Stomach (tissue), 4 donors: Measurements from ENCODE around the gene IFNA13.

Source experiments
- EP300 ChIP-seq: sonication (generic); formaldehyde crosslinking; IDR thresholded peaks from one replicate; pipeline ENCODE4 v1.6.1; 2017; ENCODE audit warnings: antibody characterized with exemption
- POLR2A ChIP-seq, 4 donors: fragments of 450-650 bp; IDR thresholded peaks; one replicate each; pipeline ENCODE4 v1.6.1; 2016; ENCODE audit warnings: antibody characterized with exemption in 4 of 4, control low read depth in 2 of 4, mild to moderate bottlenecking in 1 of 4, moderate library complexity in 1 of 4
- POLR2AphosphoS5 ChIP-seq, 3 donors: sonication (generic); formaldehyde crosslinking; IDR thresholded peaks; one replicate each; pipeline ENCODE4 v1.6.1; 2016; ENCODE audit warnings: antibody characterized with exemption in 3 of 3
- TF ChIP-seq, protein P1 (sequence below), 7 experiments: fragments of 450-650 bp in 4 of 7; fragments of 200-600 bp in 3 of 7; sonication (generic) in 3 of 7; IDR thresholded peaks; one replicate each; pipeline ENCODE4 v1.5.1; 2016 to 2019; ENCODE audit warnings: antibody characterized with exemption in 7 of 7, control low read depth in 2 of 7, mild to moderate bottlenecking in 1 of 7

DNA sequence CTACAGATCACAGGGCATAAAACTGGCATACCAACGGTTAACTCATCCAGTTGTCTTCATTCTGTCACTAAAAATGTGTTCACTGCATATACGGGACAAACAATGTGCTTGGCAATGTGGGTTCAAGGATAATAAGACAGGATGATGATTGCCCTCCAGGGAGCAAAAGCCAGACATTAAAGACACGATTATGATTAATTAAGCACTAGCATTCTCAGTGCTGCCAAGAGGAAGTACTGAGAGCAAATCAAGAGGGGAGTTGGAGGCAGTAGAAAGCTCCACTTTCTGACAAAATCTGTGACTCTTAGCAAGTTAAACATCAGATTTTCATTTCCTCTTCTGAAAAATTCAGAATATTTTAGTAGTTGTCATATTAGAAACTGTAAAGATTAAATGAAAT is 32.1 kb upstream of the IFNA13 start:
- TF ChIP-seq, protein P1, sequence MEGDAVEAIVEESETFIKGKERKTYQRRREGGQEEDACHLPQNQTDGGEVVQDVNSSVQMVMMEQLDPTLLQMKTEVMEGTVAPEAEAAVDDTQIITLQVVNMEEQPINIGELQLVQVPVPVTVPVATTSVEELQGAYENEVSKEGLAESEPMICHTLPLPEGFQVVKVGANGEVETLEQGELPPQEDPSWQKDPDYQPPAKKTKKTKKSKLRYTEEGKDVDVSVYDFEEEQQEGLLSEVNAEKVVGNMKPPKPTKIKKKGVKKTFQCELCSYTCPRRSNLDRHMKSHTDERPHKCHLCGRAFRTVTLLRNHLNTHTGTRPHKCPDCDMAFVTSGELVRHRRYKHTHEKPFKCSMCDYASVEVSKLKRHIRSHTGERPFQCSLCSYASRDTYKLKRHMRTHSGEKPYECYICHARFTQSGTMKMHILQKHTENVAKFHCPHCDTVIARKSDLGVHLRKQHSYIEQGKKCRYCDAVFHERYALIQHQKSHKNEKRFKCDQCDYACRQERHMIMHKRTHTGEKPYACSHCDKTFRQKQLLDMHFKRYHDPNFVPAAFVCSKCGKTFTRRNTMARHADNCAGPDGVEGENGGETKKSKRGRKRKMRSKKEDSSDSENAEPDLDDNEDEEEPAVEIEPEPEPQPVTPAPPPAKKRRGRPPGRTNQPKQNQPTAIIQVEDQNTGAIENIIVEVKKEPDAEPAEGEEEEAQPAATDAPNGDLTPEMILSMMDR (IDR thresholded peaks at IDR 0.05), result no peak
- no peak for TF ChIP-seq POLR2AphosphoS5 (IDR thresholded peaks at IDR 0.05)
- TF ChIP-seq POLR2A (IDR thresholded peaks at IDR 0.05), result no peak
- no peak for TF ChIP-seq EP300
